ENCODE data around the gene CFAP410.

The CFAP410 gene

DNA sequence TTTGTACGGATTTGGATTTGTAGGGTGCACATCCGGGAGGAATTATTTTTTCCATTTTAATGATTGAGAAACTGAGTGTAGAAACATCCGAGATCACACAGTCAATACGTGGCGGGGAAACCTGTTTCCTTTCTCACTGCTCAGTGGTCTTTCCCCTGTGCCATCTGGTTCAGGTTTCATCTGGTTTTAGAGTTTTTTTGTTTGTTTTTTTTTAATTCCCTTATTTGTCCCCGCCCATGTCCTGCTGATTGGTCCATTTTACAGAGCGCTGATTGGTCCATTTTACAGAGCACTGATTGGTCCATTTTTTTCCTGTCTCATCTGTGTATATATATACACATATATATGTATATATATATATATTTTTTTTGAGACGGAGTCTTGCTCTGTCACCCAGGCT lies 20.2 kb upstream of the CFAP410 start:
- H3K36me3 ChIP-seq (ENCODE audit: control insufficient read depth, insufficient read depth, low read length): no peaks in the 10 kb centered on the region
- 97 to 98% methylated on average over 7 to 8 of the region's 8 CpGs for WGBS, 2 experiments
- H3K9me3 ChIP-seq (ENCODE audit: control insufficient read depth, low read length): no peaks in the 10 kb centered on the region
- no peaks in the 10 kb centered on the region for H3K27me3 ChIP-seq (ENCODE audit: control insufficient read depth, insufficient read depth, low read length, poor library complexity, severe bottlenecking)
- no peak overlapping the region for H3K27ac ChIP-seq (ENCODE audit: insufficient read depth, low read depth, low read length, poor library complexity, severe bottlenecking)
- H3K4me1 ChIP-seq (ENCODE audit: control insufficient read depth, insufficient read depth, low read length): no peaks in the 10 kb centered on the region
- no peak overlapping the region for H3K4me3 ChIP-seq (ENCODE audit: insufficient read depth, low read depth, low read length)

DNA sequence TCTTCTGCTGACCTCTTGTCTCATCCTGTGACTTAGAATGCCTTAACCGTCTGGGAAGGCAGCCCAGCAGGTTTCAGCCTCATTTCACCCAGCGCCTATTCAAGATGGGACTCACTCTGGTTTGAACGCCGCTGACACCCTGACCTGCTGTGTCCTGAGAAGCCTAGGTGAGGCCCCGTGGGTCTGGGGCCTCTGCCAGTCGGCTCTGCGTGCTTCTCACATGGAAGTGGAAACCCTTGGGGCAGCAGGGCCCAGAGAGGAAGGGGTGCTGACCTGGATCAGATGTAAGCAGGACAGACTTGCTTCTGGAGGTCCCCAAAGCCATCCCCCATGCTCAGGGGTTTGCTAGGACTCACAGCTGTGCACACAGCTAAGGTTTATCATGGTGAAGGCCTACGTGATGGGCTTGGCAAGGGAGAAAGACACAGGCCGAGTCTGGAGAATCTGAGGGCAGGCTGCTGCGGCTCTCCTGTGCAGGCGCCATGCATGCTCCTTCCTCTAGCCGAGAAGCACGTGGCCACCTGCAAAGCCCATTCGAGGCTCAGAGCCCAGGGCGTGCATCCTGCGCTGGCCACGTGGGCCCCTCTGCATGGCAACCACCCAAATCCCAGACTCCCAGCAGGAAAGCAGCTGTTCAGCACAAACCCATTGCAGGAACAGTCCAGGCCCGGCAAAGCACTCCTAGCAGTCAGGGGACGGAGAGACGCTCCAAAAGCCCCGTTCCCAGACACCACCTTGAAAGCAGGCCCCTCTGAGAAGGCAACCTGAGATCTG lies 18.1 kb upstream of the CFAP410 start:
- WGBS, 2 experiments: 90 to 92% methylated on average over 21 of the region's 21 CpGs
- no peak overlapping the region for H3K27ac ChIP-seq (ENCODE audit: insufficient read depth, low read depth, low read length, poor library complexity, severe bottlenecking)
- H3K4me3 ChIP-seq (ENCODE audit: insufficient read depth, low read depth, low read length): no peak overlapping the region
- no peaks in the 10 kb centered on the region for H3K4me1 ChIP-seq (ENCODE audit: control insufficient read depth, insufficient read depth, low read length)
- no peaks in the 10 kb centered on the region for H3K9me3 ChIP-seq (ENCODE audit: control insufficient read depth, low read length)
- H3K36me3 ChIP-seq (ENCODE audit: control insufficient read depth, insufficient read depth, low read length): no peaks in the 10 kb centered on the region
- H3K27me3 ChIP-seq (ENCODE audit: control insufficient read depth, insufficient read depth, low read length, poor library complexity, severe bottlenecking): no peaks in the 10 kb centered on the region

DNA sequence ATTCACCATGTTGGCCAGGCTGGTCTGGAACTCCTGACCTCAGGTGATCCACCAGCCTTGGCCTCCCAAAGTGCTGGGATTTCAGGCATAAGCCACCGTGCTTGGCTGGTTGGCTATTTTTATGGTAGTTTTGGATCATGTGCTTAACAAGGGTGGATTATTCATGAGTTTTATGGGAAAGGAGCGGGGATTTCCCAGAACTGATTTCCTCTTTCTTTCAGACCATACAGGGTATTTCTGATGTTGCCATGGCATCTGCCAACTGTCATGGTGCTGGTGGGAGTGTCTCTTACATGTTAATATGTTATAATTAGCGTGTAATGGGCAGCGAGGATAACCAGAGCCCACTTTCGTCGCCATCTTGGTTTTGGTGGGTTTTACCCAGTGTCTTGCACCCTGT lies 17.4 kb upstream of the CFAP410 start:
- no peaks in the 10 kb centered on the region for H3K36me3 ChIP-seq (ENCODE audit: control insufficient read depth, insufficient read depth, low read length)
- no peaks in the 10 kb centered on the region for H3K9me3 ChIP-seq (ENCODE audit: control insufficient read depth, low read length)
- no peak overlapping the region for H3K4me3 ChIP-seq (ENCODE audit: insufficient read depth, low read depth, low read length)
- H3K4me1 ChIP-seq (ENCODE audit: control insufficient read depth, insufficient read depth, low read length): no peaks in the 10 kb centered on the region
- no peaks in the 10 kb centered on the region for H3K27me3 ChIP-seq (ENCODE audit: control insufficient read depth, insufficient read depth, low read length, poor library complexity, severe bottlenecking)
- H3K27ac ChIP-seq (ENCODE audit: insufficient read depth, low read depth, low read length, poor library complexity, severe bottlenecking): no peak overlapping the region
- 92% methylated on average over 6 of the region's 6 CpGs for WGBS, 2 experiments

DNA sequence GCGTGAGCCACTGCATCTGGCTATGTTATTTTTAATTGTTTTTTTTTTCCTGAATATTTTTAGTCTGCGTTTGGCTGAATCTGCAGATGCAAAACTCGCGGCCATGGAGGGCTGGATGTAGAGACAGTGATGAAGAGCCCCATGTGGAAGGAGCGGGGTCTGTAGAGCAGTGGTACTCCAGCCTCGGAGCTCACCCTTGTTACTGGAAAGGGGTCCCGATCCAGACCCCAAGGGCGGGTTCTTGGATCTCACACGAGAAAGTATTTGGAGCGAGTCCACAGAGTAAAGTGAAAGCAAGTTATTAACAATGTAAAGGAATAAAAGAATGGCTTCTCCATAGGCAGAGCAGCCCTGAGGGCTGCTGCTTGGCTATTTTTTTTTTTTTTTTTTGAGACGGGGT lies 17.0 kb upstream of the CFAP410 start:
- Histone ChIP-seq H3K27me3 (ENCODE audit: control insufficient read depth, insufficient read depth, low read length, poor library complexity, severe bottlenecking) (no peaks in the 10 kb centered on the region), H3K27ac (ENCODE audit: insufficient read depth, low read depth, low read length, poor library complexity, severe bottlenecking) (no peak overlapping the region), H3K4me1 (ENCODE audit: control insufficient read depth, insufficient read depth, low read length) (no peaks in the 10 kb centered on the region), H3K4me3 (ENCODE audit: insufficient read depth, low read depth, low read length) (no peak overlapping the region), H3K9me3 (ENCODE audit: control insufficient read depth, low read length) (no peaks in the 10 kb centered on the region), H3K36me3 (ENCODE audit: control insufficient read depth, insufficient read depth, low read length) (no peaks in the 10 kb centered on the region)
- 93 to 97% methylated on average over 11 of the region's 11 CpGs for WGBS, 2 experiments

DNA sequence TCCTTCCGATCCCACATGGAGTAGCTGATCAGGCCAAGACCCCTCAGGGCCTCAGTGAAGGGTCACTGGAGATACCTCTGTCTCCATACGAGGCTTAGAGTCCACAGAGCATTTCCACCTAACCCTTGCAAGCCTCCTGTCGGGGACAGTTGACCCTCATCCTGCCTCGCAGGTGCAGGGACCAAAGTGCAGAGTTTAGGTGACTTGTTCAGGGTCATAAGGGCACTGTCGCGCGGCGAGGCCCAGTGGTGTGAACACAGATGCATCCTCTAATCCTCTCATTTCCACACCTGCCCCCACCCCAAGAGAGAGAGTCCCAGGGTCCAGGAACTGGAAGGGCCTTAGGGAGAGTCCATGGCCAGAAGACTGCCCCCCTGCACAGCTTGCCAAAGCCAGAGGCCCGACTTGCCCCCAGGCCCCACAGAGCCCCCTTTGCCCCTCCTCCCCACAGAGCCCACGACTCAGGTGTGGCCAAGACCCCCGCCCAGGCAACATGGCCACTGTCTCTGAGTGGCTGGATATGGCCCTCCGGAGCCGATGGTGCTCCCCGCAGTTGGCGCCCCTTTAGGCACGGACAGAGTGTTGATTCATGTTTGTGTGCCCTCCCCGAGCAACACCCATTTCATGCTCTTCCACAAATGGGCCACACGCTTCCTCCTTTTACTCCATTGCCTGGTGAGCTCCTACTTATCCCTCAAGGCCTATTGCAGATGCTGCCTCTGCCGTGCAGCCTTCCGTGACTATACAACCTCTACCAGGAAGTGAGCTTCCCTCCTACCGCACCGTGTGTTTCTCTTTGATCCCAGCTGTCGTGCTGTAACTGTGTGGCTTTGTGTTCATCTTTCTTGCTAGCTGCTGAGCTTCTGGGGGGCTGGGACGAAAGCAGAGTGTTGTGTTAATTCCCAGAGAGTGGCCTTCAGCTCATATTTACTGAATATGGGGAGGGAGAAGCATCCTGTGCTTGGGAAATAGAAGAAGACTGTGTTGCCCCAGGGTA lies 15.9 kb upstream of the CFAP410 start:
- Histone ChIP-seq H3K27ac (ENCODE audit: insufficient read depth, low read depth, low read length, poor library complexity, severe bottlenecking) (no peak overlapping the region), H3K27me3 (ENCODE audit: control insufficient read depth, insufficient read depth, low read length, poor library complexity, severe bottlenecking) (no peaks in the 10 kb centered on the region), H3K36me3 (ENCODE audit: control insufficient read depth, insufficient read depth, low read length) (no peaks in the 10 kb centered on the region), H3K4me1 (ENCODE audit: control insufficient read depth, insufficient read depth, low read length) (no peaks in the 10 kb centered on the region), H3K4me3 (ENCODE audit: insufficient read depth, low read depth, low read length) (no peak overlapping the region), H3K9me3 (ENCODE audit: control insufficient read depth, low read length) (no peaks in the 10 kb centered on the region)
- WGBS, 2 experiments: 92% methylated on average over 24 of the region's 24 CpGs

DNA sequence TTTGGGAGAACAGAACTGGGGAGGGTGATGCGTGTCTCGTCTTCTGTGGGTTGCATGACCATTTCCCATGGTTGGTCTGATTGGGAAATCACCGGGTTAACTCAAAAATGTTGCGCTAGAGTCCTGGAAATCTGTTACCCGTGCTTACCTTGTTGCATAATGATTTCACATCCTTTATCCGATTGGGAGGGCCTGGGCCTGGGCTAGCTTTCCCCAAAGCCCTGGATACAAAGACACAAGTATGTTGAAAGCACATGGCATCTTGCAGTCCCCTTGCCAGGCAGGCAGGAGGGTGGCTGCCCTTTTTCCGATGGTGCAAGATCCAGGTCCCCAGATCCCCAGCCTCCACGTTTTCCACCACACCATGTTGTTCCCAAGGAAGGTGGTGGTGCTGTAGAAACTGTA lies 14.8 kb upstream of the CFAP410 start:
- Histone ChIP-seq H3K4me3 (ENCODE audit: insufficient read depth, low read depth, low read length) (no peak overlapping the region), H3K27ac (ENCODE audit: insufficient read depth, low read depth, low read length, poor library complexity, severe bottlenecking) (no peak overlapping the region), H3K36me3 (ENCODE audit: control insufficient read depth, insufficient read depth, low read length) (no peaks in the 10 kb centered on the region), H3K9me3 (ENCODE audit: control insufficient read depth, low read length) (no peaks in the 10 kb centered on the region), H3K4me1 (ENCODE audit: control insufficient read depth, insufficient read depth, low read length) (no peaks in the 10 kb centered on the region), H3K27me3 (ENCODE audit: control insufficient read depth, insufficient read depth, low read length, poor library complexity, severe bottlenecking) (no peaks in the 10 kb centered on the region)
- 90 to 91% methylated on average over 8 of the region's 8 CpGs for WGBS, 2 experiments

DNA sequence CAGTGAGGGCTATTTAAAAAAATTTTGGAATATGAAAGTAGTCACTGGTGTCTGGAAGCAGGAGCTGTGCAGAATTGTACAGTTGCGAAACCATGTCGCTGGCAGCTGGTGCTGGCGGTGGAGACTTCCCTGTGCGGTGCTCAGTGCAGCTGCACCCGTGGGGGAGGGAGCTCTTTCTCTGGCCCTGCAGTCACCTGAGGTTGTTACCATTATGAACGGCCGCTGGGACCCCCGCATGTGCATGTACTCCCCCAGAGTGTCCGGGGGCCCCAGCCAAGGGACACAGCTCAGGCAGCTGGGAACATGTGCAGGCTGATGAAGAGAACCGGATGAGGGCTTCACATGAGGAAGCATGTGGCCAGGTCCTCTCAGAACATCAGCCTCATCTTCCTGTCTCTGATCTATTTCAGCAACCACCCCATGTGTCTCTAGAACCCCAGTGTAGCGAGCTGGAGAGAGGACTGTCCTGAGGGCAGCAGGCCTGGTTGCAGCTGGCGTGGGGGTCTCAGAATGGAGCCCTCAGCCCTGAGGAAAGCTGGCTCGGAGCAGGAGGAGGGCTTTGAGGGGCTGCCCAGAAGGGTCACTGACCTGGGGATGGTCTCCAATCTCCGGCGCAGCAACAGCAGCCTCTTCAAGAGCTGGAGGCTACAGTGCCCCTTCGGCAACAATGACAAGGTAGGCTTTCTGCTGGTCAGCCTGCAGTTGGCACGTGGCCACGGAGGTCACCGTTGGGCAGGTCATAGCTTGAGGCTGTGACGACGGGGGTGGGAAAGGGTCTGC lies 14.2 kb upstream of the CFAP410 start, which contains the start of gene TRPM2:
Gene TRPM2, plus strand, starts transcription at position 431 of the 780 bp plus-strand sequence. Its CDS starts 80 bp downstream, at position 511.
- Histone ChIP-seq H3K36me3 (ENCODE audit: control insufficient read depth, insufficient read depth, low read length) (no peaks in the 10 kb centered on the region), H3K9me3 (ENCODE audit: control insufficient read depth, low read length) (no peaks in the 10 kb centered on the region), H3K4me3 (ENCODE audit: insufficient read depth, low read depth, low read length) (no peak within 1 kb of the TSS), H3K27me3 (ENCODE audit: control insufficient read depth, insufficient read depth, low read length, poor library complexity, severe bottlenecking) (no peaks in the 10 kb centered on the region), H3K4me1 (ENCODE audit: control insufficient read depth, insufficient read depth, low read length) (no peaks in the 10 kb centered on the region), H3K27ac (ENCODE audit: insufficient read depth, low read depth, low read length, poor library complexity, severe bottlenecking) (no peak within 1 kb of the TSS)
- 92 to 94% methylated on average over 21 of the region's 21 CpGs for WGBS, 2 experiments

DNA sequence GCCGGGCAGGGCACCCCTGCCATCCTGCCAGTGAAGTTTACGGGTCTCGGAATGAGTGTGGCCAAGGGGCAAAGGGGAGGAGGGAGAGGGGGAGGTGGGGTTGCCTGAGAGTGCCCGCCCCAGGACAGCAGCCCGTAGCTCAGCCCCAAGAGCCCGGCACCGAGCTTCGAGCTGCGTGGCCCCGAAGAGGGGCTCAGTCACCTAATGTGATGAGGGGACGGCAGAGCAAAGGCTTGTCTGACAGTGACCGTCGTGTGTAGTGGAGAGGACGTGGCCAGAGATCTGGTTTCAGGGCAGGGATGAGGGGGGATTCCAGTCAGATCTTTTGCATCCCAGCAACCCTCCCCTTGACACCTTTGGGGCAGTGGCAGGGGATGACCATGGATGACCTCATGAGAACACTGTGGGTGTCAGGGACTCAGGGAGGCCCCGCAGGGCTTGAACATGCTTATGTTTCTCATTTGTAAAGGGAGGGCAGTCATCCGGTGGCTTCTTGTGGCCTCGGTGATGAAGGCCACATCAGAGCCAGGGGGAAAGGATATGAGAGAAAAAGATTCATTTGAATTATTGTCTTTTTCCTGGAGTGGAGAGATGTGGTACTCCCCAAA lies 13.2 kb upstream of the CFAP410 start:
- Histone ChIP-seq H3K27ac (ENCODE audit: insufficient read depth, low read depth, low read length, poor library complexity, severe bottlenecking) (no peak overlapping the region), H3K4me3 (ENCODE audit: insufficient read depth, low read depth, low read length) (no peak overlapping the region), H3K36me3 (ENCODE audit: control insufficient read depth, insufficient read depth, low read length) (no peaks in the 10 kb centered on the region), H3K4me1 (ENCODE audit: control insufficient read depth, insufficient read depth, low read length) (no peaks in the 10 kb centered on the region), H3K27me3 (ENCODE audit: control insufficient read depth, insufficient read depth, low read length, poor library complexity, severe bottlenecking) (no peaks in the 10 kb centered on the region), H3K9me3 (ENCODE audit: control insufficient read depth, low read length) (no peaks in the 10 kb centered on the region)
- WGBS, 2 experiments: 91 to 93% methylated on average over 17 of the region's 17 CpGs

DNA sequence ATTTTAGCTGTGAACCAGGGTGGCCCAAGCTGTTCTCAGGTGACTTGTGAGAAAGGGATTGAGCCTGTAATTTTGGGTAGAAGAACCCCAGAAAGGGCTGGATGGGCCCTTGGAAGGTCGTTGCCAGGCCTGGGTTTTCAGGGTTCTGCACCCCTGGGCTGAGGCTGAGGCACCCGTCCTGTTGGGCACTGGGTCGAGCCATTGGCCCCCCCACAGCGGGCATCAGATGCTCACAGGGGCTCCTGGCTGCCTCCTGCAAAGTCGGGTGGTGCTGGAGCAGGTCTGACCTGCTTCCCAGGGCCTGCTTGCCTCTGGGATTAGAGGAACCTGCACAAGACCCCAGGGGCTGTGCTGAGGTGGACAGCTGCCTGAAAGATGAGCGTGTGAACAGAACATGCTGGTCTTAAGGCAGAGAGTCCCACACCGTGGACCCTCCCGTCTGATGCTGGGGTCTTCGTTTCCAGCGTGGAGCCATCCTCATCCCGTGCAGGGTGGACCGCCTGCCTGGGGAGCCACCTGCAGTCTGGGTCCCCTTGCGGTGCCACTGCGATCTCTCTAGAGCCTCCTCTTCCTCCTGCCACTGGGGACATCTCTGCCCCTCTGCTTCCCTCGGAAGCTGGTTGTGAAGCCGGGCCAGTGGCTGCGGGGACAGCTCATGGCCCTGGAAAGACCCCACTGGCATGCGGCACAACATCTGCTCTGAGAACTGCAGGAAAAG lies 12.5 kb upstream of the CFAP410 start:
- Histone ChIP-seq H3K27me3 (ENCODE audit: control insufficient read depth, insufficient read depth, low read length, poor library complexity, severe bottlenecking) (no peaks in the 10 kb centered on the region), H3K9me3 (ENCODE audit: control insufficient read depth, low read length) (no peaks in the 10 kb centered on the region), H3K27ac (ENCODE audit: insufficient read depth, low read depth, low read length, poor library complexity, severe bottlenecking) (no peak overlapping the region), H3K36me3 (ENCODE audit: control insufficient read depth, insufficient read depth, low read length) (no peaks in the 10 kb centered on the region), H3K4me3 (ENCODE audit: insufficient read depth, low read depth, low read length) (no peak overlapping the region), H3K4me1 (ENCODE audit: control insufficient read depth, insufficient read depth, low read length) (no peaks in the 10 kb centered on the region)
- WGBS, 2 experiments: 93 to 94% methylated on average over 18 of the region's 18 CpGs

All from ectodermal cell (in vitro differentiated cells).